ENCODE results near the gene GPR132. TPM values are rescaled to one million over a fixed set of nuclear protein-coding genes. Genes with fewer than 3 reads are reported as not detected.

The GPR132 gene
- total RNA-seq, 1 donor from 2014 or later: 0.40 TPM

- ATAC-seq: no peak
- no peak for DNase-seq (ENCODE audit: low spot score)
Measured at GRCh38 chr14:105006831-105007592, 58.2 kb downstream of the GPR132 start.

GRCh38 chr14:105005929-105006830, 59.0 kb downstream of the GPR132 start:
- DNase-seq (ENCODE audit: low spot score) (no peak), ATAC-seq (no peak)

GRCh38 chr14:105005329-105005928, 59.8 kb downstream of the GPR132 start:
- DNase-seq (ENCODE audit: low spot score): no peak
- ATAC-seq: no peak

Other genes starting within 250 kb of the GPR132 start
- gene CEP170B, start 200.2 kb downstream of the GPR132 start, total RNA-seq: 22.9 TPM
- not detected for gene PLD4, start 140.6 kb downstream of the GPR132 start, total RNA-seq
- 5.5 TPM for gene AHNAK2, start 87.1 kb downstream of the GPR132 start, total RNA-seq
- 2.2 TPM for gene CLBA1, start 79.6 kb downstream of the GPR132 start, total RNA-seq
- 1.4 TPM for gene CDCA4, start 44.3 kb downstream of the GPR132 start, total RNA-seq
- gene JAG2, start 103.3 kb upstream of the GPR132 start, total RNA-seq: 1.3 TPM
- gene NUDT14, start 115.9 kb upstream of the GPR132 start, total RNA-seq: 11.5 TPM
- 20.3 TPM for gene BTBD6, start 183.1 kb upstream of the GPR132 start, total RNA-seq
- 20.5 TPM for gene BRF1, start 235.6 kb upstream of the GPR132 start, total RNA-seq
- gene PACS2, start 249.3 kb upstream of the GPR132 start, total RNA-seq: 26.6 TPM